GM18861 (cell line): ENCODE results near the gene ZNF324B.
"Not testable (repeated sequence)": the region's sequence is repeated elsewhere in the genome, so short reads cannot be mapped to it uniquely, and the experiment has no call there.

Source experiments
- ATAC-seq: cut with Tn5 transposase; IDR thresholded peaks from one replicate; pipeline ENCODE4 v1.9.1; 2021; ENCODE audit not compliant: unreplicated experiment

The ZNF324B gene

GRCh38 chr19:58453743-58454142, 2.3 kb downstream of the ZNF324B start:
- ATAC-seq: no peak

GRCh38 chr19:58455306-58455705, 3.9 kb downstream of the ZNF324B start:
- ATAC-seq: no peak

GRCh38 chr19:58456111-58456510, 4.7 kb downstream of the ZNF324B start:
- ATAC-seq: no peak

- ATAC-seq: no peak
These were observed 8.6 kb downstream of the ZNF324B start for GRCh38 chr19:58460039-58460438.

GRCh38 chr19:58466089-58466759, 14.8 kb downstream of the ZNF324B start:
- no peak for ATAC-seq

- ATAC-seq: peak; percentile 84
These were observed 15.6 kb downstream of the ZNF324B start, which contains the start of gene ZNF324 for GRCh38 chr19:58466760-58467589. Gene ZNF324, plus strand, starts transcription at chr19:58467080. Its CDS starts 2,106 bp downstream, at chr19:58469186.

GRCh38 chr19:58468216-58468839, 16.9 kb downstream of the ZNF324B start:
- ATAC-seq: no peak

- ATAC-seq: no peak
These were observed 18.0 kb downstream of the ZNF324B start for GRCh38 chr19:58469241-58470013.

GRCh38 chr19:58470837-58471543, 19.6 kb downstream of the ZNF324B start:
- ATAC-seq: not testable (repeated sequence)

GRCh38 chr19:58471736-58472135, 20.3 kb downstream of the ZNF324B start:
- ATAC-seq: no peak

- no peak for ATAC-seq
These were observed 22.4 kb downstream of the ZNF324B start for GRCh38 chr19:58473775-58474174.

GRCh38 chr19:58474291-58474996, 23.0 kb downstream of the ZNF324B start:
- ATAC-seq: no peak

GRCh38 chr19:58474997-58475713, 23.7 kb downstream of the ZNF324B start:
- no peak for ATAC-seq

GRCh38 chr19:58475714-58476497, 24.5 kb downstream of the ZNF324B start, which contains the start of gene ZNF446:
Gene ZNF446, plus strand, starts transcription at chr19:58476352. Its CDS starts 867 bp downstream, at chr19:58477219.
- ATAC-seq: peak; percentile 74

GRCh38 chr19:58476498-58477015, 25.1 kb downstream of the ZNF324B start:
- ATAC-seq: no peak

GRCh38 chr19:58477130-58477529, 25.7 kb downstream of the ZNF324B start:
- ATAC-seq: no peak

- ATAC-seq: no peak
These were observed 26.4 kb downstream of the ZNF324B start for GRCh38 chr19:58477871-58478270.

- ATAC-seq: no peak
These were observed 27.9 kb downstream of the ZNF324B start for GRCh38 chr19:58479303-58479702.
